ENCODE results near the gene ACBD6. TPM values are rescaled to one million over a fixed set of nuclear protein-coding genes. Genes with fewer than 3 reads are reported as not detected.

ACBD6 gene
- total RNA-seq, 1 experiment from 2014 or later = 74.7 TPM

GRCh38 chr1:180267211-180267561 is 235.2 kb downstream of the ACBD6 start:
- TF ChIP-seq CTCF (IDR thresholded peaks at IDR 0.05; ENCODE audit: insufficient read depth in 1 of 2, low read depth in 1 of 2, low read length in 1 of 2, severe bottlenecking in 1 of 2, unreplicated experiment in 1 of 2) = no peak
- Mint-ChIP-seq H3K4me1 (ENCODE audit: low read depth, unreplicated experiment) (peaks cover 12% of the 10 kb centered on the region), H3K27me3 (ENCODE audit: insufficient read depth, unreplicated experiment) (no peaks in the 10 kb centered on the region), H3K36me3 (ENCODE audit: insufficient read depth, unreplicated experiment) (peaks cover 22% of the 10 kb centered on the region), H3K4me3 (ENCODE audit: unreplicated experiment) (no peak overlapping the region), H3K9me3 (ENCODE audit: unreplicated experiment) (no peaks in the 10 kb centered on the region), H3K27ac (ENCODE audit: unreplicated experiment) (no peak overlapping the region)
- POLR2A ChIA-PET = no interaction called here
- Histone ChIP-seq H3K4me3 (ENCODE audit: low read depth, low read length) (no peak overlapping the region), H3K9me3 (no peaks in the 10 kb centered on the region), H3K4me1 (peaks cover 10% of the 10 kb centered on the region; the same call in 1 of the 2 replicates), H3K36me3 (ENCODE audit: control insufficient read depth, insufficient read depth, low read length) (no peaks in the 10 kb centered on the region; the same call in 1 of the 2 replicates), H3K27me3 (replicated peaks; ENCODE audit: control insufficient read depth, insufficient read depth, low read length) (no peaks in the 10 kb centered on the region)
- intact Hi-C loops (cut with micrococcal nuclease; ENCODE audit: unreplicated experiment) = no loop called here
- CTCF ChIA-PET = no interaction called here
- no peak for DNase-seq
- no TSS peak for BruUV-seq (replicated peaks)

GRCh38 chr1:180266275-180267210 is 235.8 kb downstream of the ACBD6 start:
- H3K9me3 Mint-ChIP-seq (ENCODE audit: unreplicated experiment) = no peaks in the 10 kb centered on the region
- no TSS peak for BruUV-seq (replicated peaks)
- CTCF ChIA-PET = no interaction called here

GRCh38 chr1:180265871-180266270 is 236.5 kb downstream of the ACBD6 start:
- peaks cover 10% of the 10 kb centered on the region; the same call in 1 of the 2 replicates for H3K4me1 ChIP-seq
- no peaks in the 10 kb centered on the region for H3K27me3 ChIP-seq (replicated peaks; ENCODE audit: control insufficient read depth, insufficient read depth, low read length)
- H3K27me3 Mint-ChIP-seq (ENCODE audit: insufficient read depth, unreplicated experiment) = no peaks in the 10 kb centered on the region
- no peak for DNase-seq
- peaks cover 17% of the 10 kb centered on the region for H3K36me3 Mint-ChIP-seq (ENCODE audit: insufficient read depth, unreplicated experiment)
- no peak overlapping the region for H3K4me3 ChIP-seq (ENCODE audit: low read depth, low read length)
- no TSS peak for BruUV-seq (replicated peaks)
- H3K4me3 Mint-ChIP-seq (ENCODE audit: unreplicated experiment) = no peak overlapping the region
- no peaks in the 10 kb centered on the region for H3K9me3 Mint-ChIP-seq (ENCODE audit: unreplicated experiment)
- H3K27ac Mint-ChIP-seq (ENCODE audit: unreplicated experiment) = no peak overlapping the region
- H3K9me3 ChIP-seq = no peaks in the 10 kb centered on the region
- peaks cover 3% of the 10 kb centered on the region for H3K4me1 Mint-ChIP-seq (ENCODE audit: low read depth, unreplicated experiment)
- CTCF ChIA-PET = no interaction called here
- intact Hi-C loops (cut with micrococcal nuclease; ENCODE audit: unreplicated experiment) = no loop called here
- no peaks in the 10 kb centered on the region; the same call in 1 of the 2 replicates for H3K36me3 ChIP-seq (ENCODE audit: control insufficient read depth, insufficient read depth, low read length)
- POLR2A ChIA-PET = no interaction called here
- TF ChIP-seq CTCF (IDR thresholded peaks at IDR 0.05; ENCODE audit: insufficient read depth in 1 of 2, low read depth in 1 of 2, low read length in 1 of 2, severe bottlenecking in 1 of 2, unreplicated experiment in 1 of 2) = no peak

More at GRCh38 chr1:180266275-180267210, 235.8 kb downstream of the ACBD6 start:
- intact Hi-C loops (cut with micrococcal nuclease; ENCODE audit: unreplicated experiment) = no loop called here
- no peak for DNase-seq
- Mint-ChIP-seq H3K4me1 (ENCODE audit: low read depth, unreplicated experiment) (peaks cover 7% of the 10 kb centered on the region), H3K4me3 (ENCODE audit: unreplicated experiment) (no peak overlapping the region), H3K27ac (ENCODE audit: unreplicated experiment) (no peak overlapping the region), H3K27me3 (ENCODE audit: insufficient read depth, unreplicated experiment) (no peaks in the 10 kb centered on the region), H3K36me3 (ENCODE audit: insufficient read depth, unreplicated experiment) (peaks cover 22% of the 10 kb centered on the region)
- Histone ChIP-seq H3K36me3 (ENCODE audit: control insufficient read depth, insufficient read depth, low read length) (no peaks in the 10 kb centered on the region; the same call in 1 of the 2 replicates), H3K27me3 (replicated peaks; ENCODE audit: control insufficient read depth, insufficient read depth, low read length) (no peaks in the 10 kb centered on the region), H3K4me1 (peaks cover 10% of the 10 kb centered on the region; the same call in 1 of the 2 replicates), H3K4me3 (ENCODE audit: low read depth, low read length) (no peak overlapping the region), H3K9me3 (no peaks in the 10 kb centered on the region)
- POLR2A ChIA-PET = no interaction called here
- no peak for TF ChIP-seq CTCF (IDR thresholded peaks at IDR 0.05; ENCODE audit: insufficient read depth in 1 of 2, low read depth in 1 of 2, low read length in 1 of 2, severe bottlenecking in 1 of 2, unreplicated experiment in 1 of 2)

All from Caco-2 (cell line).